ENCODE results near the gene FAM234A. TPM values are rescaled to one million over a fixed set of nuclear protein-coding genes. Genes with fewer than 3 reads are reported as not detected.

Gene FAM234A
- polyA plus RNA-seq, 1 donor: 74.8 TPM

DNA sequence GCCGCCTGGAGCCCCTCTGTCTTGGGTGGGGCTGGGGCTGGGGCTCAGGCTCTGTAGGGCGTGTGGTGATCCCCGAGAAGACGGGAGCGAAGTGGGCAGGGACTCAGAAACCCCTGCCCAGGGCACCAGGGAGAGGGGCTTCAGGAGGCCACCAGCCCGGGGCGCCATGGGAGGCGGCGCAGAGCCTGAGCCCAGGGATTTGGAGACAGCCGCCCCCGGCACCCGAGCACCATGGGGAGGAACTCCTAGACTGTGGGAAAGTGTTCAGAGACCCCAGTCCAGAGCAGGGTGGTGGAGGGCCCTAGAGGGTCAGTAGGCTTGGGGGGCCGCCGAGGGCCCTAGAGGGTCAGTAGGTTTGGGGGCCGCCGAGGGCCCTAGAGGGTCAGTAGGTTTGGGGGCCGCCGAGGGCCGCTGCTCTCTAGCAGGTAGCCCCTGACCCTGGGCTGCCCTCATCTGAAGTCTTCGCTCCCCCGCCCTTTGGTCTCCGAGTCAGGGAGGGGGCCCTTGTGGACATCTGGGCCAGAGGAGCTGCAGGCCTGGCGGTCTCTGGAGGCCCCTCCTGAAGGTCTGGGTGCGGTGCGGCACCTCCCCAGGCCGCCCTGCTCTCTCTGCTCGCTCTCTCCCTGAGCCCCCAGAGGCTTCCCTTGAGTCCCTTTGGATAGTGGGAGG is 46.5 kb downstream of the FAM234A start:
- DNase-seq: no peak

DNA sequence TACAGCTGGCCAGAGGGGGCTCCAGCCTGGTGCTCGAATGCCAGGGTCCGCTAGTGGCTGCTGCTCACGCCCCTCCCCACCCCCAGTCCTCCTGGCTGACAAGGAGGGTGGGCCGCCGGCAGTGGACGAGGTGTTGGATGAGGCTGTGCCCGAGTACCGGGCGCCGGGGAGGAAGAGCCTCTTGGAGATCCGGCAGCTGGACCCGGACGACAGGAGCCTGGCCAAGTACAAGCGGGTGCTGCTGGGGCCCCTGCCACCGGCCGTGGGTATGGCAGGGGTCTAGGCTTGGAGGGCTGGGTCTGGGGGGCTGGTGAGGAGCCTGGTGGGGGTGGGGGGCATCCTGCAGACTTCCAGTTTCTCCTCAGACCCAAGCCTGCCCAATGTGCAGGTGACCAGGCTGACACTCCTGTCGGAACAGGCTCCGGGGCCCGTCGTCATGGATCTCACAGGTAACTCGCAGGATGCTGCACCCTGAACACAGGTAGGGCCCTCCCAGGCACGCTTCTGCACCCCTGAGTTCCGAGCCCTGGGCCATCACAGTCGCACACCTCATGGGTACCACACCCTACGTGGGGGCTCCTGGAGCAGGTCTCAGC is 47.1 kb downstream of the FAM234A start:
- DNase-seq: no peak

DNA sequence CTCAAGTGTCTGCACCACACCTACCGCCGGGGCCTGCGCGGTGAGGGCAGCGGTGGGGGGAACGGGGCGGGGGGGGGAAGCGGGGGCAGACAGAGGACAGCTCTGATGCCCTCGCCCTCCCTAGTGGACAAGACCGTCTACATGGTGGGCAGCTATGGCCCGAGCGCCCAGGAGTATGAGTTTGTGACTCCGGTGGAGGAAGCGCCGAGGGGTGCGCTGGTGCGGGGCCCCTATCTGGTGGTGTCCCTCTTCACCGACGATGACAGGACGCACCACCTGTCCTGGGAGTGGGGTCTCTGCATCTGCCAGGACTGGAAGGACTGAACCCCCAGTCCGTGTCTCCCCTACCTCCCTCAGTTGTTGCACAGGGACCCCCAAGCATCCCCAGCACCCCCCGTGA is 47.9 kb downstream of the FAM234A start:
- no peak for DNase-seq

DNA sequence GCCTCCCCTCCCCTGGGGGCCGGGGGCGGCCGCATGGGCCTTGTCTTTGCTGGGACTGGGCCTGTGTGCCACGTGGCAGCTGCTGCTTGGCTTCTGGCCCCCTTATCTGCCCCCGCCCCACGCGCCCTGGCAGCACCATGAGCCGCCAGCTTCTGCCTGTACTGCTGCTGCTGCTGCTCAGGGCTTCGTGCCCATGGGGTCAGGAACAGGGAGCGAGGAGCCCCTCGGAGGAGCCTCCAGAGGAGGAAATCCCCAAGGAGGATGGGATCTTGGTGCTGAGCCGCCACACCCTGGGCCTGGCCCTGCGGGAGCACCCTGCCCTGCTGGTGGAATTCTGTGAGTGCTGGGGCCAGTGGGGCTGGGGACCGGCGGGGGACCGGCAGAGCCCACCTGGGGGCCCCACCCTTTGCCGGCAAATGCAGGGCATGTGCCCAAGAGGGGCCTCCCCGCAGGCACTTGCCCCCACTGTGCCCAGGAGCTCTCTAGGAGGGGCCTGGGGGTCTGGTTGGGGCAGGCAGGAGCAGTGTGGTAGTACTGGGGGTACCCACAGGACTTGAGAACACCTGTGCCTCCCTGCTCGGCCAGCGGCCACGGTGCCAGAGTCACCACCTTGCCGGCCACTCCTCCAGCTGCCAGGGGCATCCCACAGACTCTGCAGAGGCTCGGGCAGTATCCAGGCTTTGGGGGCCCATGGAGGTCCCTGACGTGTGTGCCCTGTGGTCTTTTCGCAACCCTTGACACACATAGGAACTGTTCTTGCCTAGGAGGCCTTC is 48.6 kb downstream of the FAM234A start, which contains the start of gene PDIA2:
TSS of gene PDIA2 (plus strand) at position 132 of the 773 bp plus-strand sequence. CDS start at position 138, 6 bp downstream.
- no peak for DNase-seq

DNA sequence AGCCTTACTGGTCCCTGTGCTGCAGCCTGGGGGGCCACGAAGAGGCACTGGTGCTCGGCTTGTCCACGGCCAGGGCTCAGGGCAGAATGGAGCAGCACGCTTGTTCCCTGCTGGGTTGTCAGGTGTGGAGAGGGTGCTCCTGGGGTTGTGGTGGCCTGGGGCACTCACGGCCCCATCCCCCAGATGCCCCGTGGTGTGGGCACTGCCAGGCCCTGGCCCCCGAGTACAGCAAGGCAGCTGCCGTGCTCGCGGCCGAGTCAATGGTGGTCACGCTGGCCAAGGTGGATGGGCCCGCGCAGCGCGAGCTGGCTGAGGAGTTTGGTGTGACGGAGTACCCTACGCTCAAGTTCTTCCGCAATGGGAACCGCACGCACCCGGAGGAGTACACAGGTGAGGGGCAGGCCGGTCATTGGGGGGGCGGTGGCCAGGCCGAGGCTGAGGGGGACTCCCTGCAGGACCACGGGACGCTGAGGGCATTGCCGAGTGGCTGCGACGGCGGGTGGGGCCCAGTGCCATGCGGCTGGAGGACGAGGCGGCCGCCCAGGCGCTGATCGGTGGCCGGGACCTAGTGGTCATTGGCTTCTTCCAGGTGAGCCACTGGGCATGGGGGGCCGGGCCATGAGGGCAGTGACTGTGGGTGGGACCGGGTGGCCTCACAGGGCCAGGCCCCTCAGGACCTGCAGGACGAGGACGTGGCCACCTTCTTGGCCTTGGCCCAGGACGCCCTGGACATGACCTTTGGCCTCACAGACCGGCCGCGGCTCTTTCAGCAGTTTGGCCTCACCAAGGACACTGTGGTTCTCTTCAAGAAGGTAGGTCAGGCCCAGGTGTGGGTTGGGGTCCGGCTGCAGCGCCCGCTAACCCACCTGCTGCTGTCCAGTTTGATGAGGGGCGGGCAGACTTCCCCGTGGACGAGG is 49.8 kb downstream of the FAM234A start:
- DNase-seq: no peak

DNA sequence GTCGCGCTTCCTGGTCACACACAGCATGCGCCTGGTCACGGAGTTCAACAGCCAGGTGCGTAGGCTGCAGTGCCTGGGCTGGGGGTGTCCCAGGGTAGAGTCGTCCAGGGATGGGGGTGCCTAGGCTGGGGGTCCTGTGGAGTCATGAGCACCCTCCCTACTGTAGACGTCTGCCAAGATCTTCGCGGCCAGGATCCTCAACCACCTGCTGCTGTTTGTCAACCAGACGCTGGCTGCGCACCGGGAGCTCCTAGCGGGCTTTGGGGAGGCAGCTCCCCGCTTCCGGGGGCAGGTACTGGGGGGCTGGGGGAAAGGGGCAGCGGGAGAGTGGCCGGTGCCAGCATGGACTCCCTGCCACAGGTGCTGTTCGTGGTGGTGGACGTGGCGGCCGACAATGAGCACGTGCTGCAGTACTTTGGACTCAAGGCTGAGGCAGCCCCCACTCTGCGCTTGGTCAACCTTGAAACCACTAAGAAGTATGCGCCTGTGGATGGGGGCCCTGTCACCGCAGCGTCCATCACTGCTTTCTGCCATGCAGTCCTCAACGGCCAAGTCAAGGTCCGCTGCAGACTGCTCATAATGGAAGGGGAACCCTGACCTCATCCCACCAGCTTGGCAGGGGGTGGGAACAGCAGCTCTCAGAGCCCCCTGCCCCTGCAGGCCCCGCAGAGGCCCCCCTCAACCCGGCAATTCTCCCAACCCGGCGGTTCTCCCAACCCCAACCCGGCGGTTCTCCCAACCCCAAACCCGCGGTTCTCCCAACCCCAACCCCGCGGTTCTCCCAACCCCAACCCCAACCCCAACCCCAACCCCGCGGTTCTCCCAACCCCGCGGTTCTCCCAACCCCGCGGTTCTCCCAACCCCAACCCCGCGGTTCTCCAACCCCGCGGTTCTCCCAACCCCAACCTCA is 50.8 kb downstream of the FAM234A start:
- DNase-seq: no peak

DNA sequence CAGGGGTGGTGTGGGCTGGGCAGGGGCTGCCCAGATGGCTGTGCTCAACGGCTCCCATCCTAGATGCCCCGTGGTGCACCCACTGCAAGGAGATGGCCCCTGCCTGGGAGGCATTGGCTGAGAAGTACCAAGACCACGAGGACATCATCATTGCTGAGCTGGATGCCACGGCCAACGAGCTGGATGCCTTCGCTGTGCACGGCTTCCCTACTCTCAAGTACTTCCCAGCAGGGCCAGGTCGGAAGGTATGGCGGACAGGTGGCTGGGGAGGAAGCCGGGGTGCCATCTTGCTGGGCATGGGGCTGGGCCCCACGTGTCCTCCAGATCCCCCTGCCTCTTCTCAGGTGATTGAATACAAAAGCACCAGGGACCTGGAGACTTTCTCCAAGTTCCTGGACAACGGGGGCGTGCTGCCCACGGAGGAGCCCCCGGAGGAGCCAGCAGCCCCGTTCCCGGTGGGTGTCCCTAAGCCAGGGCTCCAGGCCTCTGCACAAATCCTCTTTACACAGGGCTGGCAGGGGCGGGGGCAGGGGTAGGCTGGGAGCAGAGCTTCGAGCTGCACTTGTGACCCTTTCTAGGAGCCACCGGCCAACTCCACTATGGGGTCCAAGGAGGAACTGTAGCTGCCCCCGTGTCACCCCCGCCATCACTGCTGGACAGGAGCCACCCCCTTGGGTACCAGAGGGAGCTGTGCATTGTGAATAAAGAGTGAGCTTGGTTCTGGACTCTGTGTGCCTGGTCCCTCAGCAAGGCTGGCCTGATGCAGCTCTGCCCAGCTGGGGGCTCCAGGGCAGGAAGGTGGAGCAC is 52.1 kb downstream of the FAM234A start:
- no peak for DNase-seq

DNA sequence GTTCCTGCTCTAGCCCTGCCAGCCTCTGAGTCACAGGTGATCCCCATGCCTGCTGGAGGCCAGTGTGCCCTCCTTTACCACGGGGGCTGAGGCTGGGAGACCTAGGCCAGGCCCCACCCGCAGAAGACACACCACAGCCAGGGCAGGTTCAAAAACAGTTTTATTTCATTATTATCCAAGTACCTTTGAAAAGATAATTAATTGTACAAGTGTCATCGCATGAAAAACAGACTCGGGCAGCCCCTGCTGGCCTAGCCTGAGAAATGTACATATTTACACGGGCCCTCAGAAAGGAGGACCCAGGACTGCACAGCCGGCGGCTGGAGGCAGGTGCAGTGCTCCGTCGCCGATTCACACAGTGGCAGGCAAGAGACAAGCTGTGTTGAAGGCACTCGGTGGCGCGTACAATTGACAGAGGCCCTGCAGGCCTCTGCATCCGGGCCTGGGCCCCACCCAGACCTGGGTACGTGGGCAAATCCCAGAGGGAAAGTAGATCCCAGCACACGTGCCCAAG is 52.7 kb downstream of the FAM234A start:
- no peak for DNase-seq

DNA sequence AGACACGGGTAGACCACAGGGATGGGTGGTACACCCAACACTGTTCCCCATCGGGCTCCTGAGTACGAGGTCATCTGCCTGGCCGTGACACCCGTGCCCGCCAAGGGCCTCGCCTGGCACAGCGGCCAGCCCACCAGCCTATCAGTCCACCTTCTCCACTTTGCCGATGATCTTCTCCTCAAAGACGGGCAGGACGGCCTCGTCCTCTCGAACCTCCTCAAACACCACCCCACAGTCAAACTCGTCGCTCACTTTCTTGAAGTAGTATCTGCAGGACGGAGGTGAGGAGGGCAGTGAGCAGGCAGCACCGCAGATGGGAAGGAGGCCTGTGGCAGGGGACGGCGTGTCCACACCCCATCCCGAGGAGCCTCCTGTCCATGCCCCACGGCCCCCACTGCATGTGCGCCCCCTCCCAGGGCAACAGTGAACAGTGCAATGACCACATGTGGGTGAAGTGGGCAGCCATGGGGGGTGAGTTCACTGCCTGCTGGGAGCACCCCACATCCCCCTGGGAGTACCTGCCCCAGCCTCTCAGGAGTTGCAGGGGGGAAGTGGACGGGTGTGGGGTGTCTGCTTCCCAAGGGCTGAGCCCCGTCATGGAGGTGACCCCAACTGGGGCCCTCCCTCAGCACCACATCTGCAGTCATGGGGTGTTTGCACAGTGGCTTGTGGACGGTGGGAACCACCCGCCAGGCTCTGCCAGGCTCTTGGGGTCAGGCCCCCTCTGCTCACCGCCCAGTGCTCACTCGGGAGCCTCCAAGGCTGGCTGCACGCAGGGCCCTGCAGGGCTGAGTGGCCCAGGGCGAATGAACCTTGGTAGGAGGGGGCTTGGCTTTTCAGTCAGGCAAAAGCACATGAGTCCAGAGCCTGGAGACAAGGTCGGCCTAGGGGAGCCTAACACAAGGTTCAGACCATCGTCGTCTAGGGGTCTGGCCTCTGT is 53.6 kb downstream of the FAM234A start:
- no peak for DNase-seq

DNA sequence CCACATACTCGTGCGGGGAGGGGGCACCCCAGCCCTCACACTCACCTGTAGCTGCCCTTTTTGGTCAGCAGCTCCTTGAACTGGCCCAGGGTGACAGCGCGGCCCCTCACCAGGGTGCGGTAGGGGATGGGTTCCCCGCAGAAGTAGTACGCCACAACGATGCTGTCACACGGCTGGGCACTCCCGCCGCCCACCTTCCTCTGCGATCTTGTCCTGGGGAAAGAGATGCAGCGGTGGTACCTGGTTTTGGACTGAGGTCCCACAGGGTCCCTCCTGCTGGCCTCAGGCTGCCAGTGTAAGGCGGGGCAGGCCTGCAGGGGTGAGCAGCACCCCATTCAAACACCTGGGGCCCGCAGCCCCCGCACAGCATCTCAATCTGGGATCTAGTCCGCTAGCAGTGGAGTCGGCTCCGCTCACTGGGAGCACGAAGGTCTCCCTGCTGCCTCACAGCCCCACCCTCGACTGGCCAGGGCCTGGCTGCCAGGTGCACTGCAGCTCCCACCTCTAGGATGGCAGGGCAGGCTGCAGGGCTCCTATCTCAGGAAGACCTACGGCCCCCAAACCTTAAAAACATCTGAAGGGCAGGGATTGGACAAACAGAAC is 54.9 kb downstream of the FAM234A start:
- no peak for DNase-seq

DNA sequence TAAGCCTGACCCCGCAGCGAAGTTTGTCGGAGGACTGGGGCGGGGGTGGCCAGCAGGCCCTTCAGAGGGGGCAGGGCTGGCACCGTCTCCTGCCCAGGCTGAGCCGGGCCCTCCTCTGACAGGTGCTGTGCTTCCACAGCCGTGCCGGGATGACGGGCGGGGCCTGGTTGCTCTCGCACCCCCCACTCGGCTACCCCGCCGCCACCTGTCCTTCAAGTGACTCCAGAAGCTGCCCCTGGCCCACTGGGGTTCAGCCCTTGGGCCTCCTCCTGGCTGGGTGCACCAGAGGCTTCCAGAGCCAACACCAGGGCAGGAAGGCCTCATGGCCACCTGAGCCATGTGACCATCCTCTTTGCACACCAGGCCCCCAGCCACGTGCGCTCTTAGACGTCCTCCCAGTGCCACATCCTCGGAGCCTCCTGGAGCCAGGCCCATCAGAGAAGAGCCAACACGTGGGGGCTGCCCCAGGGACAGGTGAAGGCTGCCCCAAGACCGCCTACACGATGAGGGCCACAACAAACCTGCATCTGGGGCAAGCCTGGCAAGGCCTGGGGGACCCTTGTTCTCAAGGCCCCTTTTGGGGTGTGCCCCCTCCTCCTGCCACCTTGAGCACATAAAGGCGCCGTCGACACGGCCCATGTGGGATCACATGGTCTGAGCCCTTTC is 55.5 kb downstream of the FAM234A start:
- no peak for DNase-seq

DNA sequence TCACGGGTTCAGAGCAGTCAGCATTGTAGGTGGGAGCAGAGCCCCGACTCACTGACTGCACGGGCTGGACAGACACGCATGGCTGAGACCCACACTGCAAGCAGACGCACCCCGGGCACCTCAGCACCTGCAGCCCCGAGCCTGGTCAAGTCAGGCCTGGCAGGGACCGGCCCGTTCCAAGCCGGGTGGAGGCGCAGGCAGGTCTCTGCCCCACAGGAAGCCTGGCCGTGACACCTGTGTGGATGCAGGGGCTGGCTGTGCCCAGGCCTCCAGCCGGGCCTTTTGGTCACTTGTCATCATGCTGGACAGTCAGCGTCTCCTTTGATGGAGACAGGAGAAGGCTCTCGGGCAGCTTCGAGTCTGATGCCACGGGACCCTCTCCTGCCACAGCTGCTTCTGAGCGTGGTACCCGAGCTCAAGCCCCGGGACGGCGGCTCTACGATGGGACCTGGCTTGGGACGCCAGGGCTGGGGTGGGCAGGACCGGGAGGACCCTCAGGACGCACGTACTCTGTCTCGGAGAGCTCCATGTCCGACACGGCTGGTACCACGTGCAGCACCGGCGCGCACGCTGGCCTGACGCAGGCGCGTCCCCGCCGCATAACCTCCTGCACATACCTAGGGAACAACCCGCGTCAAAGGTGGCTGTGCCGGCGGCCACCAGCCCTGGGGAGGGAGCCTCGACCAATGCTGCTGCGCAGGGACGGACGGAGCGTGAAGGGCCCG is 56.2 kb downstream of the FAM234A start:
- no peak for DNase-seq

DNA sequence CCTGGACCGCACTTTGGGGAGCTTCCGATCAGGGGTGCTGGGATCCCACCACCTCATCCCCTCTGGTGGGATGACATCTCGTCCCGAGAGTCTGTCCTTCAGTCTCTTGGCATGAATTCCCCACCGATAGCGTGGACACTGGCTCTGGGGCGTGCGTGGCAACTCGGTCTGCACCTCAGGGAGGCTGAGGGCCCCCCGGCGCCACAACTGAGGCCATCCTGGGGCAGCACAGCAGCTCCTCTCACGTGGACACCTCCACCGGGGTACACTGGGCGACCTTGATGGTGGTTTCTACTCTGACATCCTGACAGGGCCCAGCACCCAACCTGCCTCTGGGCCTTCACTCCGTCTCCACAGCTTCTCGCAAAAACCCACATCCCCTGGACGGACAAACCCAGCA is 56.9 kb downstream of the FAM234A start:
- DNase-seq: no peak

DNA sequence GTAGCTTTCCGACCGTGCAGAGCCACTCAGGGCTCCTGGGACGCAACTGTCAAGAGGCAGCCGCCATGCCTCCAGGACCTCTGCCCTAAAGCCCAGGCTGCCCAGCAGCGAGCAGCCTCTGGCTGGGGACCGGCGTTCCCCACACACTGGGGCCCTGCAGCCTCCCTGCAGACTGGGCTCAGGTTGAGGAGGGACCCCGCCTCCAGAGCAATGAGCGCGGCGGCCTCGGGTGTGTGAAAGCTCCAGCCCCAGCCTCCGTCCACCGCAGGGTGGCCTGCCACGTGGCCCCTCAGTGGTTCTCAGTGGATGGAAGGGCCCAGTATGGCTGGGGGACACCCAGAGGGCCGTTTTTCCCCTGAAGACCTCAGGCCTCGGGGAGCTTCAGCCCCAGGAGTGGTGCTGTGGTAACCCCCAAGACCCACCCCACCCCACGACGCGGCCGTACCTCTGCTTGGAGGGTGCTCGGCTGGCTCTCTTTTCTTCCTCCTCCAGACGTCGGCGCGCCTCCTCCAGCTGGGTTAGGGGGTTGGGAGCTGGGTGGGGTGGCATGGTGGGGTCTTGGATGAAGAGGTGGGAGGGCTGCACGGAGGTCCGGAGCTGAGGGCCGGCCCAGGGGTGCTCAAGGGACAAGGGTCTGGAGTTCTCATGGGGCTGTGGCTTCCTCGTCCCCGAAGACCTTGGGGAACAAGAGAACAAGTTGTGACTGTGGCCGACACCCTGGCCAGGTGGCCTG is 58.6 kb downstream of the FAM234A start:
- DNase-seq: no peak

DNA sequence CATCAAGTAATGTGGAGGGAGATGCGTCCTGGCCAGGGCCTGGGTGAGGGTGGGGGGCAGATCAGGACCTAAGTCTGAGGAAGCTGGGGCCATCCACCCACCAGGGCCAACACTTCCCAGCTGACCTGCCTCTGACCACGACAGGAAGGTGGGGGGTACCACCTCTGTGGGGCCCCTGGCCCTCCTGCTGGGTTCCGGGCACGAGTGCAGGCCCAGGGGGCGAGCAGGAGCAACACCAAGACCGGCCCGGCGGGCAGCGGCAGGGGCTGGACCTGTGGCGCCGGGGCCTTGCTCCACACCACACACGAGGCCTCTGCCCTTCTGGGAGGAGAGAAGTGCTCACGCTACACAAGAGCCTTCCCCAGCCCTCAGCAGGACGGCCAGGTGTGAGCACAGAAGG is 61.7 kb downstream of the FAM234A start:
- no peak for DNase-seq

DNA sequence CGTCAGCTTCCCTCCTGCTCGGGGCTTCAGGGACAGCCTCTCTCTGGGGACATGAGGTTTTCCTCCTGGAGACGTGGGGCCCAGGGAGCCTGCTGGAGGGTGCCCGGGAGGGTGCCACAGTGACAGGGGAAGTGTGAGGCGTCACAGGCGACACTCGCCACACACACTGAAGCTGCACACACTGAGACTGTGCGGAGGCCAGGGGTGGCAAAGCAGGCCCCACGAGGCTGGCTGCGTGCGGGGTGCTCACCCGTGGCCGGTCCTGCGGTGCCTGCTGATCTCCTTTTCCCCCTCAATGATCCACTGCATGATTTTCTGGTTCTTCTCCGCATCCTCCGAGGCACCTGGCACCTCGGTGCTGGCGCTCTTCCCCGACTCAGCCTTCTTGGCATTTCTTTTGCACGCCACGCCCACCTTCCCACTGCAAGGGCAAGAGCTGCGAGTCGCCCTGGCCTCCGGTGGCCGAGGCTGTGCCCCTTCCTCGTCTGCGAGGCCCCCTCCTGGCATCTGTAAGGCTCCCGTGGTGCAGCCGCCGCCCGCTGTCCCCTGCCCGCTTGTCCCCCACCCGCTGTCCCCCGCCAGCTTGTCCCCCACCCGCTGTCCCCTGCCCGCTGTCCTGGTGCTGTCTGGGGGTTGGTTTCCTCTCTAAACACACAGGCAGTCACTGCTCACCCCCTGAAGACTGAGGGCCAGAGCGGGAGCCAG is 62.3 kb downstream of the FAM234A start:
- no peak for DNase-seq

Data from left kidney (tissue), 2 donors.